Sigmoid colon (tissue), 3 donors: ENCODE data around the gene ASPHD1.

Experiments
- POLR2A ChIP-seq, 2 donors: fragments of 450-650 bp; IDR thresholded peaks; one replicate each; pipeline ENCODE4 v1.6.1; 2016; ENCODE audit warnings: antibody characterized with exemption in 2 of 2, mild to moderate bottlenecking in 2 of 2, moderate library complexity in 2 of 2
- TF ChIP-seq, protein P1 (sequence below), 4 experiments: fragments of 450-650 bp in 3 of 4; fragments of 200-600 bp in 1 of 4; IDR thresholded peaks; one replicate each; pipeline ENCODE4 v1.5.1; 2016 to 2019; ENCODE audit warnings: antibody characterized with exemption in 4 of 4, mild to moderate bottlenecking in 3 of 4, moderate library complexity in 2 of 4

GRCh38 chr16:29860218-29860617 lies 40.1 kb upstream of the ASPHD1 start:
- no peak for TF ChIP-seq POLR2A (IDR thresholded peaks at IDR 0.05)
- TF ChIP-seq, protein P1, sequence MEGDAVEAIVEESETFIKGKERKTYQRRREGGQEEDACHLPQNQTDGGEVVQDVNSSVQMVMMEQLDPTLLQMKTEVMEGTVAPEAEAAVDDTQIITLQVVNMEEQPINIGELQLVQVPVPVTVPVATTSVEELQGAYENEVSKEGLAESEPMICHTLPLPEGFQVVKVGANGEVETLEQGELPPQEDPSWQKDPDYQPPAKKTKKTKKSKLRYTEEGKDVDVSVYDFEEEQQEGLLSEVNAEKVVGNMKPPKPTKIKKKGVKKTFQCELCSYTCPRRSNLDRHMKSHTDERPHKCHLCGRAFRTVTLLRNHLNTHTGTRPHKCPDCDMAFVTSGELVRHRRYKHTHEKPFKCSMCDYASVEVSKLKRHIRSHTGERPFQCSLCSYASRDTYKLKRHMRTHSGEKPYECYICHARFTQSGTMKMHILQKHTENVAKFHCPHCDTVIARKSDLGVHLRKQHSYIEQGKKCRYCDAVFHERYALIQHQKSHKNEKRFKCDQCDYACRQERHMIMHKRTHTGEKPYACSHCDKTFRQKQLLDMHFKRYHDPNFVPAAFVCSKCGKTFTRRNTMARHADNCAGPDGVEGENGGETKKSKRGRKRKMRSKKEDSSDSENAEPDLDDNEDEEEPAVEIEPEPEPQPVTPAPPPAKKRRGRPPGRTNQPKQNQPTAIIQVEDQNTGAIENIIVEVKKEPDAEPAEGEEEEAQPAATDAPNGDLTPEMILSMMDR (IDR thresholded peaks at IDR 0.05): no peak
